Peyer's patch (tissue), 4 donors: ENCODE measurements around the gene PRRG4. TPM values are rescaled to one million over a fixed set of nuclear protein-coding genes. Genes with fewer than 3 reads are reported as not detected.

Experiments
- DNase-seq, 3 donors: peaks; one replicate each; pipeline ENCODE4 v3.0.0-alpha.2; 2017 to 2019
- H3K27ac ChIP-seq, 4 donors: fragments of 200-600 bp; sonication (generic); one replicate each; pipeline ENCODE4 v1.5.1; 2016 to 2019
- H3K27me3 ChIP-seq, 2 donors: fragments of 200-600 bp; sonication (generic); one replicate each; pipeline ENCODE4 v1.5.1; 2019
- H3K36me3 ChIP-seq, 3 donors: fragments of 200-600 bp; sonication (generic); one replicate each; pipeline ENCODE4 v1.5.1; 2016 to 2019
- H3K4me1 ChIP-seq, 4 donors: fragments of 200-600 bp; sonication (generic); one replicate each; pipeline ENCODE4 v1.5.1; 2016 to 2019
- H3K4me3 ChIP-seq, 4 donors: fragments of 200-600 bp; sonication (generic); 1 replicate in 3 of 4; 2 replicates in 1 of 4; pipeline ENCODE4 v1.5.1; 2016 to 2019; ENCODE audit warnings: mild to moderate bottlenecking in 1 of 4
- H3K9me3 ChIP-seq, 4 donors: fragments of 200-600 bp; sonication (generic); one replicate each; pipeline ENCODE4 v1.5.1; 2016 to 2019; ENCODE audit warnings: mild to moderate bottlenecking in 1 of 4
- POLR2A ChIP-seq, 2 donors: fragments of 450-650 bp; IDR thresholded peaks; one replicate each; pipeline ENCODE4 v1.5.1; 2017; ENCODE audit warnings: antibody characterized with exemption in 2 of 2, mild to moderate bottlenecking in 2 of 2, moderate library complexity in 2 of 2
- total RNA-seq, 4 donors: library from RNA; depleted of rRNA; stranded (reverse); fragments of >200 nt; gene quantifications; one replicate each; pipeline ENCODE4 v1.1.0, GENCODE V29; 2016
- TF ChIP-seq, protein P1 (sequence below), 6 experiments: fragments of 450-650 bp in 4 of 6; fragments of 200-600 bp in 2 of 6; sonication (generic) in 1 of 6; IDR thresholded peaks; one replicate each; pipeline ENCODE4 v1.5.1; 2017 to 2019; ENCODE audit warnings: antibody characterized with exemption in 6 of 6, mild to moderate bottlenecking in 3 of 6, moderate library complexity in 1 of 6

PRRG4 gene
- total RNA-seq, 4 donors from 2014 or later: 3.3 to 16.1 (median 9.8) TPM

DNA sequence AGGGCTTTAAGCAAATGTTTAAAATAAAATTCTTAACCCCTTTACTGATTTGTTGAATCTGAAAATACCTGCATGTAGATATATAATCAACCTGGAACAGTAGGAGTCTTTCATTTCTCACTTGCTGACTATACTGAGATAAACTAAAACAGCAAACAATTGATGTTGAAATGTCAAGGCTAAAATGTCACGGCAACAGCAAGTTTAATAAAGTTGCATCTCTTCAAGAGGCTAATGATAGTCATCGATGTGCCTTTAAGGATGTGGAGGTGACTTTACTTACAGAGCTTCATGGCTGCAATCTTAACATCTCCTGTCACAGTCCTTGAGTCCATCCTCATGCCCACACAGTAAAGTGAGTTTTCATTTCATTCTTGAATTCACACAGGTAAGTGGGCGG is 3.6 kb upstream of the PRRG4 start:
- Histone ChIP-seq H3K9me3 (no peaks in the 10 kb centered on the region), H3K4me3 (no peak overlapping the region), H3K27me3 (no peaks in the 10 kb centered on the region), H3K27ac (no peak overlapping the region), H3K36me3 (no peaks in the 10 kb centered on the region), H3K4me1 (peaks cover 0 to 9% (median 0%) of the 10 kb centered on the region in 4 donors)
- no peak for DNase-seq
- TF ChIP-seq POLR2A (IDR thresholded peaks at IDR 0.05): no peak
- TF ChIP-seq, protein P1, sequence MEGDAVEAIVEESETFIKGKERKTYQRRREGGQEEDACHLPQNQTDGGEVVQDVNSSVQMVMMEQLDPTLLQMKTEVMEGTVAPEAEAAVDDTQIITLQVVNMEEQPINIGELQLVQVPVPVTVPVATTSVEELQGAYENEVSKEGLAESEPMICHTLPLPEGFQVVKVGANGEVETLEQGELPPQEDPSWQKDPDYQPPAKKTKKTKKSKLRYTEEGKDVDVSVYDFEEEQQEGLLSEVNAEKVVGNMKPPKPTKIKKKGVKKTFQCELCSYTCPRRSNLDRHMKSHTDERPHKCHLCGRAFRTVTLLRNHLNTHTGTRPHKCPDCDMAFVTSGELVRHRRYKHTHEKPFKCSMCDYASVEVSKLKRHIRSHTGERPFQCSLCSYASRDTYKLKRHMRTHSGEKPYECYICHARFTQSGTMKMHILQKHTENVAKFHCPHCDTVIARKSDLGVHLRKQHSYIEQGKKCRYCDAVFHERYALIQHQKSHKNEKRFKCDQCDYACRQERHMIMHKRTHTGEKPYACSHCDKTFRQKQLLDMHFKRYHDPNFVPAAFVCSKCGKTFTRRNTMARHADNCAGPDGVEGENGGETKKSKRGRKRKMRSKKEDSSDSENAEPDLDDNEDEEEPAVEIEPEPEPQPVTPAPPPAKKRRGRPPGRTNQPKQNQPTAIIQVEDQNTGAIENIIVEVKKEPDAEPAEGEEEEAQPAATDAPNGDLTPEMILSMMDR (IDR thresholded peaks at IDR 0.05): no peak

- DNase-seq: no peak
- TF ChIP-seq POLR2A (IDR thresholded peaks at IDR 0.05): no peak
- TF ChIP-seq, protein P1 (IDR thresholded peaks at IDR 0.05): no peak
- Histone ChIP-seq H3K27ac (no peak overlapping the region), H3K36me3 (no peaks in the 10 kb centered on the region), H3K4me1 (peaks cover 0 to 9% (median 0%) of the 10 kb centered on the region in 4 donors), H3K9me3 (no peaks in the 10 kb centered on the region), H3K27me3 (no peaks in the 10 kb centered on the region), H3K4me3 (no peak overlapping the region)
These were observed 2.5 kb upstream of the PRRG4 start for GRCh38 chr11:32827276-32827675.

- TF ChIP-seq POLR2A (IDR thresholded peaks at IDR 0.05): no peak
- TF ChIP-seq, protein P1 (IDR thresholded peaks at IDR 0.05): no peak
- H3K4me3 ChIP-seq: peak overlapping the region; percentile 39 to 82 (median 56)
- peaks cover 0 to 9% (median 0%) of the 10 kb centered on the region in 4 donors for H3K4me1 ChIP-seq
- DNase-seq: no peak
- H3K27ac ChIP-seq: peak overlapping the region; percentile 25 to 83 (median 60)
- H3K9me3 ChIP-seq: no peaks in the 10 kb centered on the region
- H3K27me3 ChIP-seq: no peaks in the 10 kb centered on the region
- no peaks in the 10 kb centered on the region for H3K36me3 ChIP-seq
These were observed 509 bp upstream of the PRRG4 start for GRCh38 chr11:32829157-32829679.

DNA sequence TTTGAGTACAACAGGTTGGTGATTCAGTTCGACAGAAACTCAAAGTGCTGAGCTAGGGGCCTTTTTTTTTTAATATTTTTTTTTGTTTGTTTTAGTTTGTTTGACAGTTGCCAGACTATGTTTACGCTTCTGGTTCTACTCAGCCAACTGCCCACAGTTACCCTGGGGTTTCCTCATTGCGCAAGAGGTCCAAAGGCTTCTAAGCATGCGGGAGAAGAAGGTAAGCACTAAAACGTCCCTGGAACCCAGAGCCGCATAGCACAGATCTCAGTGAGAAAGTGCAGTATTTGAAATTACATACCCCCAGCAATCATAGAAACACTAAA is 649 bp downstream of the PRRG4 start:
- Histone ChIP-seq H3K4me3 (peak overlapping the region; percentile 39 to 82 (median 56)), H3K36me3 (no peaks in the 10 kb centered on the region), H3K9me3 (no peaks in the 10 kb centered on the region), H3K4me1 (peaks cover 0 to 9% (median 0%) of the 10 kb centered on the region in 4 donors), H3K27ac (peak overlapping the region in 3 of 4 donors; percentile 57 to 83 (median 64)), H3K27me3 (no peaks in the 10 kb centered on the region)
- DNase-seq: peak in 1 of 3 donors; percentile 80
- no peak for TF ChIP-seq POLR2A (IDR thresholded peaks at IDR 0.05)
- TF ChIP-seq, protein P1 (IDR thresholded peaks at IDR 0.05): no peak

DNA sequence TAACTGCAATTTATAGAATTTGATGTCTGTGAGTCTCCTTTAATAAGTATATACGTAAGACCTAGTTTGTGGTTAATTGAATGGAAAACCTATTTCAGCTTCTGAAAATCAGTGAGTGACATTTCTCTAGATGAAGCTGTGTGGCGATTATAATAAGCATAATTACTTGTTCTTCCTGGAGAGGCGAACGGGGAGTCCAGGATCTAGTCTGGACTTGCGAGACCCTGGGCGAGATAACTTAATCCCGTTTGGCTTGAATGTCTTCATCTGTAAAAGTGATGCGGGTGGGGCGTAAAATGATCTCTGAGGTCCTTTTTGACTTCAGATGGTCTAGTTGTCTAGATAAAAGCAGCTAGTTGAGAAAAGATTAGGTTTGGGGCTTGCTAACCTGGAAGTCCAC is 1.1 kb downstream of the PRRG4 start:
- DNase-seq: no peak
- TF ChIP-seq POLR2A (IDR thresholded peaks at IDR 0.05): no peak
- TF ChIP-seq, protein P1 (IDR thresholded peaks at IDR 0.05): no peak
- Histone ChIP-seq H3K27ac (no peak overlapping the region), H3K27me3 (no peaks in the 10 kb centered on the region), H3K4me3 (peak overlapping the region in 2 of 4 donors; percentile 65 to 82), H3K4me1 (peaks cover 0 to 9% (median 0%) of the 10 kb centered on the region in 4 donors), H3K9me3 (no peaks in the 10 kb centered on the region), H3K36me3 (no peaks in the 10 kb centered on the region)

- Histone ChIP-seq H3K27me3 (no peaks in the 10 kb centered on the region), H3K9me3 (no peaks in the 10 kb centered on the region), H3K27ac (no peak overlapping the region), H3K36me3 (no peaks in the 10 kb centered on the region), H3K4me1 (peaks cover 0 to 9% (median 0%) of the 10 kb centered on the region in 4 donors), H3K4me3 (peak overlapping the region in 1 of 4 donors; percentile 65)
- TF ChIP-seq, protein P1 (IDR thresholded peaks at IDR 0.05): no peak
- TF ChIP-seq POLR2A (IDR thresholded peaks at IDR 0.05): no peak
- DNase-seq: no peak
These were observed 1.5 kb downstream of the PRRG4 start for GRCh38 chr11:32831221-32831620.
